Measurements from ENCODE around the gene NSG1. TPM values are rescaled to one million over a fixed set of nuclear protein-coding genes. Genes with fewer than 3 reads are reported as not detected.

Gene NSG1
- total and polyA plus RNA-seq, 2 of the 13 experiments (the other 11 are each of a cell fraction or from before 2014, with no cell fraction given): not detected

DNA sequence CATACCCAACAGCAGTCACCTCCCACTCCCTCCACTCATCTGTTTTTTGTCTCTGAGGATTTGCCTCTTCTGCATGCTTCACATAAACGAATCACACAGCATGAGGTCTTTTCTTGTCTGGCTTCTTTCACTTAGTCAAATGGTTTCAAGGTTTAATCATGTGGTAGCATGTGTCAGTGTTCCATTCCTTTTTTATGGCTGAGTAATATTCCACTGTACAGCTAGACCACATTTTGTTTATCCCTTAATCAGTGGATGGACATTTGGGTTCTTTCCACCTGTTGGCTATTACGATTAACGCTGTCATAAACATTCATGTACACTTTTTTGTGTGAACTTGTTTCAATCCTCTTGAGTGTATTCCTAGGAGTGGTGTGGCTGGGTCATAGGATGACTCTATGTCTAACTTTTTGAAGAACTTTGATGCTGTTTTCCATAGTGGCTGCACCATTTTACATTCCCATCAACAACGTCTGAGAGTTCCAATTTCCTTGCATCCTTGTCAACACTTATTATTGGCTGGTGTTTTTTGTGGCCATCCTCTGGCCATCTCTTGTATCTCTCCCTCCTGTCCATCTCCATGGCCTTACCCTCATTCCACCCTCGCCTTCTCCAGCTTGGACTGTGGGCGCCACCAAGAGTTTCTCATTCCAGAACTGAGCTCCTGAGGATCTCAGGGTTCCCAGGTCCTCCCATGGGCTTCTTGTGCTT is 12.4 kb upstream of the NSG1 start:
- Histone ChIP-seq H3K9me3 (ENCODE audit: low read length) (no peaks in the 10 kb centered on the region), H2AFZ (ENCODE audit: low read length) (no peak overlapping the region), H3K27ac (ENCODE audit: extremely low read length, insufficient read depth, low read length) (no peak overlapping the region), H3K27me3 (ENCODE audit: control insufficient read depth in 1 of 2, insufficient read depth in 2 of 2, low read length in 2 of 2) (peaks cover 6 to 32% of the 10 kb centered on the region in 2 experiments; a peak in 4 of 5 replicates), H3K4me2 (ENCODE audit: low read depth, low read length) (no peak overlapping the region), H4K20me1 (ENCODE audit: insufficient read depth, low read length) (no peaks in the 10 kb centered on the region), H3K4me3 (replicated peaks in 1 of 3; ENCODE audit: insufficient read depth in 1 of 3, low read depth in 2 of 3, low read length in 3 of 3) (no peak overlapping the region), H3K9ac (ENCODE audit: insufficient read depth, low read depth, low read length) (no peak overlapping the region), H3K4me1 (ENCODE audit: insufficient read depth, low read length) (no peaks in the 10 kb centered on the region), H3K36me3 (replicated peaks in 1 of 2; ENCODE audit: control insufficient read depth in 1 of 2, insufficient read depth in 2 of 2, low read length in 2 of 2) (no peaks in the 10 kb centered on the region), H3K79me2 (ENCODE audit: insufficient read depth, low read length) (no peaks in the 10 kb centered on the region)
- BruUV-seq (replicated peaks): no TSS peak
- FAIRE-seq: no peak
- intact Hi-C loops (cut with micrococcal nuclease; ENCODE audit: unreplicated experiment) (no loop called here), in situ Hi-C loops (cut with HindIII; ENCODE audit: extremely low pct_ligation_motif_present, low pct_unique_long_range_greater_than_20kb) (no loop called here)
- POLR2A ChIA-PET: no interaction called here
- no peak for DNase-seq (ENCODE audit: low spot score)
- WGBS (ENCODE audit: low lambda C conversion rate): 22% methylated on average over 6 of the region's 6 CpGs
- ATAC-seq: no peak
- CTCF ChIA-PET (ENCODE audit: low intra/inter-chr PET ratio, low total read pairs): no interaction called here
- TF ChIP-seq TEAD2 (CRISPR knock-in tag; IDR thresholded peaks at IDR 0.05) (no peak), REXO4 (CRISPR knock-in tag; IDR thresholded peaks at IDR 0.05; ENCODE audit: borderline replicate concordance) (no peak), ZNF7 (CRISPR knock-in tag; IDR thresholded peaks at IDR 0.05) (peak; percentile 94), ZNF563 (CRISPR knock-in tag; IDR thresholded peaks at IDR 0.05) (no peak), ATM (IDR thresholded peaks at IDR 0.05; ENCODE audit: borderline replicate concordance) (no peak), RNF219 (CRISPR knock-in tag; IDR thresholded peaks at IDR 0.05) (no peak)
- TF ChIP-seq, protein P1, sequence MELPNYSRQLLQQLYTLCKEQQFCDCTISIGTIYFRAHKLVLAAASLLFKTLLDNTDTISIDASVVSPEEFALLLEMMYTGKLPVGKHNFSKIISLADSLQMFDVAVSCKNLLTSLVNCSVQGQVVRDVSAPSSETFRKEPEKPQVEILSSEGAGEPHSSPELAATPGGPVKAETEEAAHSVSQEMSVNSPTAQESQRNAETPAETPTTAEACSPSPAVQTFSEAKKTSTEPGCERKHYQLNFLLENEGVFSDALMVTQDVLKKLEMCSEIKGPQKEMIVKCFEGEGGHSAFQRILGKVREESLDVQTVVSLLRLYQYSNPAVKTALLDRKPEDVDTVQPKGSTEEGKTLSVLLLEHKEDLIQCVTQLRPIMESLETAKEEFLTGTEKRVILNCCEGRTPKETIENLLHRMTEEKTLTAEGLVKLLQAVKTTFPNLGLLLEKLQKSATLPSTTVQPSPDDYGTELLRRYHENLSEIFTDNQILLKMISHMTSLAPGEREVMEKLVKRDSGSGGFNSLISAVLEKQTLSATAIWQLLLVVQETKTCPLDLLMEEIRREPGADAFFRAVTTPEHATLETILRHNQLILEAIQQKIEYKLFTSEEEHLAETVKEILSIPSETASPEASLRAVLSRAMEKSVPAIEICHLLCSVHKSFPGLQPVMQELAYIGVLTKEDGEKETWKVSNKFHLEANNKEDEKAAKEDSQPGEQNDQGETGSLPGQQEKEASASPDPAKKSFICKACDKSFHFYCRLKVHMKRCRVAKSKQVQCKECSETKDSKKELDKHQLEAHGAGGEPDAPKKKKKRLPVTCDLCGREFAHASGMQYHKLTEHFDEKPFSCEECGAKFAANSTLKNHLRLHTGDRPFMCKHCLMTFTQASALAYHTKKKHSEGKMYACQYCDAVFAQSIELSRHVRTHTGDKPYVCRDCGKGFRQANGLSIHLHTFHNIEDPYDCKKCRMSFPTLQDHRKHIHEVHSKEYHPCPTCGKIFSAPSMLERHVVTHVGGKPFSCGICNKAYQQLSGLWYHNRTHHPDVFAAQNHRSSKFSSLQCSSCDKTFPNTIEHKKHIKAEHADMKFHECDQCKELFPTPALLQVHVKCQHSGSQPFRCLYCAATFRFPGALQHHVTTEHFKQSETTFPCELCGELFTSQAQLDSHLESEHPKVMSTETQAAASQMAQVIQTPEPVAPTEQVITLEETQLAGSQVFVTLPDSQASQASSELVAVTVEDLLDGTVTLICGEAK (IDR thresholded peaks at IDR 0.05): no peak
- TF ChIP-seq, protein P1 (CRISPR knock-in tag; IDR thresholded peaks at IDR 0.05): no peak

Data from HepG2 (cell line).